Measurements from ENCODE around the gene UCHL5. TPM values are rescaled to one million over a fixed set of nuclear protein-coding genes. Genes with fewer than 3 reads are reported as not detected.

The UCHL5 gene
- total and polyA plus RNA-seq, 9 donors, result 24.0 to 40.9 (median 37.9) TPM

Other genes starting within 250 kb of the UCHL5 start
- 67.3 TPM for gene RO60, start 252 bp upstream of the UCHL5 start, total RNA-seq
- 10 to 100 TPM; 15.1 to 31.4 (median 25.0) TPM for gene RO60, start 252 bp upstream of the UCHL5 start, polyA plus RNA-seq (ENCODE audit: insufficient read depth in 1 of 8, insufficient read length in 8 of 8, low replicate concordance in 1 of 8)
- gene GLRX2, start 46.1 kb upstream of the UCHL5 start, total RNA-seq, result 18.4 TPM
- gene GLRX2, start 46.1 kb upstream of the UCHL5 start, polyA plus RNA-seq (ENCODE audit: insufficient read depth in 1 of 8, insufficient read length in 8 of 8, low replicate concordance in 1 of 8), result 10 to 100 TPM; 11.8 to 15.3 (median 14.0) TPM
- 13.8 TPM for gene CDC73, start 62.7 kb upstream of the UCHL5 start, total RNA-seq
- gene CDC73, start 62.7 kb upstream of the UCHL5 start, polyA plus RNA-seq (ENCODE audit: insufficient read depth in 1 of 8, insufficient read length in 8 of 8, low replicate concordance in 1 of 8), result 10 to 100 TPM; 19.0 to 30.2 (median 26.4) TPM
- gene B3GALT2, start 127.3 kb upstream of the UCHL5 start, total RNA-seq, result 10.9 TPM
- gene B3GALT2, start 127.3 kb upstream of the UCHL5 start, polyA plus RNA-seq (ENCODE audit: insufficient read depth in 1 of 8, insufficient read length in 8 of 8, low replicate concordance in 1 of 8), result 10 to 100 TPM in 7 of 8 donors, 1 to 10 TPM in 1; 8.3 to 16.7 (median 15.4) TPM

Measured in muscle of leg (tissue), 9 donors.